Endothelial cell of umbilical vein (primary cell): Measurements from ENCODE around the gene CLK4. TPM values are rescaled to one million over a fixed set of nuclear protein-coding genes. Genes with fewer than 3 reads are reported as not detected.

ENCODE experiments used
- BruUV-seq: library from RNA; stranded (reverse); fragments of 400-500 nt; replicated peaks from 2 replicates; lab custom pipeline; 2021; lab: Mats Ljungman, UMichigan
- CTCF ChIA-PET: fragments of 300-600, 350-600 bp; sonication (Branson Sonifier 250); formaldehyde crosslinking; loops from one replicate; lab custom pipeline; 2021; ENCODE audit warnings: antibody characterized with exemption, inconsistent platforms; lab: Charles Lee
- POLR2A ChIA-PET: fragments of 300-600, 350-600 bp; sonication (Branson Sonifier 250); formaldehyde crosslinking; loops from one replicate; lab custom pipeline; 2021; ENCODE audit warnings: antibody characterized with exemption, inconsistent platforms; lab: Charles Lee
- DNase-seq: peaks from one replicate; pipeline ENCODE4 v3.0.0-alpha.2; 2011; ENCODE audit warnings: low read depth, low spot score
- FAIRE-seq: peaks from 2 replicates; lab custom pipeline; 2011; peaks lifted over from hg19 to GRCh38; lab: Jason Lieb, UNC
- H2AFZ ChIP-seq: 2 replicates; pipeline ENCODE4 v1.6.0; 2012; ENCODE audit warnings: low read depth, low read length, control low read depth, inconsistent platforms
- H3K27ac ChIP-seq: 2 replicates; pipeline ENCODE4 v1.5.1; 2011; ENCODE audit warnings: low read depth, mild to moderate bottlenecking, control low read depth, low read length, moderate library complexity; ENCODE audit not compliant: insufficient read depth
- H3K27me3 ChIP-seq, 2 experiments: 2 replicates each; pipeline versions ENCODE4 v1.6.0 to v1.6.1; 2011; ENCODE audit warnings: low read length in 2 of 2, mixed read lengths in 1 of 2; ENCODE audit not compliant: control insufficient read depth in 2 of 2, insufficient read depth in 2 of 2
- H3K36me3 ChIP-seq, 2 experiments: 2 replicates in 1 of 2; 3 replicates in 1 of 2; pipeline ENCODE4 v1.5.1; 2011; ENCODE audit warnings: low read length in 2 of 2, mild to moderate bottlenecking in 1 of 2, moderate library complexity in 1 of 2; ENCODE audit not compliant: control insufficient read depth in 2 of 2, insufficient read depth in 2 of 2; ENCODE audit errors: extremely low read depth in 1 of 2
- H3K4me1 ChIP-seq: 3 replicates; pipeline ENCODE4 v1.5.1; 2011; ENCODE audit warnings: mild to moderate bottlenecking, low read length; ENCODE audit not compliant: control insufficient read depth, insufficient read depth; ENCODE audit errors: extremely low read depth
- H3K4me2 ChIP-seq: 2 replicates; pipeline ENCODE4 v1.6.1; 2011; ENCODE audit warnings: low read length, control low read depth, mixed read lengths; ENCODE audit not compliant: insufficient read depth
- H3K4me3 ChIP-seq, 3 experiments: fragments of 200-600 bp in 1 of 3; sonication (generic), shearing (Covaris generic) in 1 of 3; replicated peaks in 1 of 3; 2 replicates each; pipeline ENCODE4 v1.5.1; 2011 to 2016; ENCODE audit warnings: control low read depth in 3 of 3, low read length in 3 of 3, mild to moderate bottlenecking in 2 of 3, inconsistent platforms in 1 of 3, low read depth in 1 of 3, moderate library complexity in 1 of 3; ENCODE audit not compliant: insufficient read depth in 1 of 3
- H3K79me2 ChIP-seq: 2 replicates; pipeline ENCODE4 v1.6.0; 2012; ENCODE audit warnings: low read length, inconsistent platforms; ENCODE audit not compliant: control insufficient read depth, insufficient read depth
- H3K9ac ChIP-seq: replicated peaks from 2 replicates; pipeline ENCODE3; 2011; ENCODE audit warnings: low read length, control low read depth; ENCODE audit not compliant: insufficient read depth; ENCODE audit errors: extremely low read depth
- H3K9me1 ChIP-seq: replicated peaks from 3 replicates; pipeline ENCODE4 v1.6.0; 2011; ENCODE audit warnings: mild to moderate bottlenecking, low read length; ENCODE audit not compliant: control insufficient read depth, insufficient read depth; ENCODE audit errors: extremely low read depth
- H3K9me3 ChIP-seq: replicated peaks from 2 replicates; pipeline ENCODE4 v1.5.1; 2012; ENCODE audit warnings: low read length, inconsistent platforms; ENCODE audit not compliant: control insufficient read depth, insufficient read depth
- H4K20me1 ChIP-seq: replicated peaks from 2 replicates; pipeline ENCODE3; 2011; ENCODE audit warnings: mild to moderate bottlenecking, low read length; ENCODE audit not compliant: control insufficient read depth, insufficient read depth; ENCODE audit errors: extremely low read depth
- EZH2 ChIP-seq: IDR thresholded peaks from 2 replicates; pipeline ENCODE4 v1.6.1; 2012; ENCODE audit warnings: borderline replicate concordance, low read depth, mild to moderate bottlenecking, moderate library complexity, low read length, inconsistent platforms; ENCODE audit not compliant: severe bottlenecking
- FOS ChIP-seq: IDR thresholded peaks from 2 replicates; pipeline ENCODE4 v1.6.1; 2011; ENCODE audit warnings: mild to moderate bottlenecking, low read length, moderate library complexity, borderline replicate concordance; ENCODE audit not compliant: insufficient read depth
- GATA2 ChIP-seq: IDR thresholded peaks from 2 replicates; pipeline ENCODE4 v1.7.0; 2011; ENCODE audit warnings: low read depth, mild to moderate bottlenecking, moderate library complexity, mixed read lengths, low read length; ENCODE audit not compliant: insufficient read length, insufficient read depth
- JUN ChIP-seq: IDR thresholded peaks from 2 replicates; pipeline ENCODE4 v1.6.1; 2011; ENCODE audit warnings: borderline replicate concordance, low read depth; ENCODE audit not compliant: insufficient read length, insufficient read depth
- MAX ChIP-seq: IDR thresholded peaks from 2 replicates; pipeline ENCODE4 v1.6.1; 2011; ENCODE audit not compliant: insufficient read depth, insufficient read length
- MYC ChIP-seq: IDR thresholded peaks from one replicate; pipeline ENCODE4 v1.6.1; 2011; ENCODE audit warnings: mild to moderate bottlenecking, low read depth, low read length
- POLR2A ChIP-seq: IDR thresholded peaks from 2 replicates; pipeline ENCODE4 v1.6.1; 2012; ENCODE audit warnings: low read depth, mild to moderate bottlenecking, control low read depth, low read length
- POLR2AphosphoS5 ChIP-seq: IDR thresholded peaks from 2 replicates; pipeline ENCODE4 v1.6.1; 2012; ENCODE audit warnings: low read depth, mild to moderate bottlenecking, control low read depth, low read length, moderate library complexity; ENCODE audit not compliant: insufficient read depth
- dilution Hi-C: fragments of 300-500 bp; cut with MboI; formaldehyde crosslinking; loops from one replicate; pipeline ENCODE4 v1.15.0; 2019; ENCODE audit warnings: low sequenced_read_pairs; ENCODE audit not compliant: extremely low pct_ligation_motif_present
- intact Hi-C: fragments of 100-400 bp; cut with micrococcal nuclease; formaldehyde crosslinking; loops from one replicate; pipeline ENCODE4 v1.10.0; 2022
- polyA plus RNA-seq, 4 experiments: library from polyadenylated mRNA; depleted of rRNA in 3 of 4; stranded (reverse) in 3 of 4; unstranded in 1 of 4; fragments of >200 nt; gene quantifications; 2 replicates each; pipeline versions ENCODE4 v1.2.1 to v1.2.3, GENCODE V29; 2011 to 2012; ENCODE audit warnings: missing spikeins in 1 of 4
- total RNA-seq: library from RNA; stranded (reverse); gene quantifications from 2 replicates; pipeline ENCODE4 v1.2.3, GENCODE V29; 2021
- TF ChIP-seq, protein P1 (sequence below), 2 donors: IDR thresholded peaks; 1 replicate in 1 of 2; 2 replicates in 1 of 2; pipeline ENCODE4 v1.5.1; 2011; ENCODE audit warnings: low read length in 2 of 2, mild to moderate bottlenecking in 2 of 2, moderate library complexity in 2 of 2, control low read depth in 1 of 2, inconsistent platforms in 1 of 2, low read depth in 1 of 2; ENCODE audit not compliant: insufficient read depth in 1 of 2; ENCODE audit errors: extremely low read depth in 1 of 2

Gene CLK4
- total and polyA plus RNA-seq, 2 donors (not counting 3 experiments of a cell fraction or from before 2014, with no cell fraction given), result 7.0 to 19.2 TPM

DNA sequence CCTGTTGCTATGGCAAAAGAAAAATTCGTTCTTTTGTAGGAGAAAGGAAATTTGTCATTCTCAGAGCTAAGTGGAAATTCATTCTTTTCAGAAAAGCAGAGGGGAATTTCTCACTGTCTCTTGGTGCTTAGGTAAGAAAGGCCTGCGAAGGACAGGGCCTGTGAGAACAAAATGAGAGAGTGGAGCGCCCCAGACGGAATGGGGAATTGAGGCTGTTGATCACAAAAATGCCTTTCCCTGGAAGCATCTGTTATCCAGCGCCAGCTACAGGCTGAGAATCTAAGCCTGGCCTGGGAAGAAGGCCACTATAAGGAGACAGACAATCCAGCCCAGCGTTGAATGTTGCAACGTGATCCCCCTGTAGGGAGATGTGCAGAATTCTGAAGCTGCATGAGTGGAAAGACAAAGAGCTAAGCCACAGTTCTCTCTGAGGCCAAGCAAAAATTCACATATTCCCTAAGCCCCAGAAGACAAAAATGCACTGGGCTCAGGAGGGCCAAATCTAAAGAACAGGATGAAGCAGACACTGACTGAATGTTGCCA, 44.8 kb upstream of the CLK4 start:
- CTCF ChIA-PET, result no interaction called here
- no peak overlapping the region for H3K4me3 ChIP-seq
- no peak overlapping the region for H3K27ac ChIP-seq
- DNase-seq (no peak), FAIRE-seq (no peak)
- H3K4me1 ChIP-seq, result no peaks in the 10 kb centered on the region
- no peaks in the 10 kb centered on the region for H3K27me3 ChIP-seq
- H3K9me3 ChIP-seq, result no peaks in the 10 kb centered on the region
- no peak overlapping the region for H3K9ac ChIP-seq
- BruUV-seq, result no TSS peak
- dilution Hi-C loops, result no loop called here
- POLR2A ChIA-PET, result no interaction called here
- H3K36me3 ChIP-seq, result no peaks in the 10 kb centered on the region
- H3K79me2 ChIP-seq, result no peaks in the 10 kb centered on the region
- no peak overlapping the region for H3K4me2 ChIP-seq
- H3K9me1 ChIP-seq, result no peaks in the 10 kb centered on the region
- no peak overlapping the region for H2AFZ ChIP-seq
- H4K20me1 ChIP-seq, result no peaks in the 10 kb centered on the region
- TF ChIP-seq GATA2, result no peak
- no peak for TF ChIP-seq MYC
- TF ChIP-seq EZH2, result no peak
- TF ChIP-seq, protein P1, sequence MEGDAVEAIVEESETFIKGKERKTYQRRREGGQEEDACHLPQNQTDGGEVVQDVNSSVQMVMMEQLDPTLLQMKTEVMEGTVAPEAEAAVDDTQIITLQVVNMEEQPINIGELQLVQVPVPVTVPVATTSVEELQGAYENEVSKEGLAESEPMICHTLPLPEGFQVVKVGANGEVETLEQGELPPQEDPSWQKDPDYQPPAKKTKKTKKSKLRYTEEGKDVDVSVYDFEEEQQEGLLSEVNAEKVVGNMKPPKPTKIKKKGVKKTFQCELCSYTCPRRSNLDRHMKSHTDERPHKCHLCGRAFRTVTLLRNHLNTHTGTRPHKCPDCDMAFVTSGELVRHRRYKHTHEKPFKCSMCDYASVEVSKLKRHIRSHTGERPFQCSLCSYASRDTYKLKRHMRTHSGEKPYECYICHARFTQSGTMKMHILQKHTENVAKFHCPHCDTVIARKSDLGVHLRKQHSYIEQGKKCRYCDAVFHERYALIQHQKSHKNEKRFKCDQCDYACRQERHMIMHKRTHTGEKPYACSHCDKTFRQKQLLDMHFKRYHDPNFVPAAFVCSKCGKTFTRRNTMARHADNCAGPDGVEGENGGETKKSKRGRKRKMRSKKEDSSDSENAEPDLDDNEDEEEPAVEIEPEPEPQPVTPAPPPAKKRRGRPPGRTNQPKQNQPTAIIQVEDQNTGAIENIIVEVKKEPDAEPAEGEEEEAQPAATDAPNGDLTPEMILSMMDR (IDR thresholded peaks at IDR 0.05; ENCODE audit: extremely low read depth in 1 of 2, insufficient read depth in 1 of 2, low read depth in 1 of 2, low read length in 2 of 2), result no peak
- TF ChIP-seq POLR2A, result no peak
- no peak for TF ChIP-seq MAX
- TF ChIP-seq JUN, result no peak
- TF ChIP-seq FOS, result no peak
- no peak for TF ChIP-seq POLR2AphosphoS5
- intact Hi-C loops, result no loop called here
